ENCODE results near the gene SRPK1.

The SRPK1 gene

DNA sequence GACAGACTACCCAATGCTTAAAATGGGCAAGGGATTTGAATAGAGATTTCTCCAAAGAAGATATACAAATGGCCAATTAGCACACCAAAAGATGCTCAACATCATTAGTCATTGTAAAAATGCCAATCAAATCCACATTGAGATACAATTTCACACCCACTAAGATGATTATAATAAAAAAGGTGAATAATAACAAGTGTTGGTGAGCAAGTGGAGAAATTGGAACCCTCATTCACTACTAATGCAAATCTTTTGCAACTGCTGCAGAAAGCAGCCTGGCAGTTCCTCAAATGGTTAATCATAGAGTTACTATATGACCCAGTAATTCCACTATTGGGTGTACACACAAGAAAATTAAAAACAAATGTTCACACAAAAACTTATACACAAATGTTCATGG lies 103.4 kb downstream of the SRPK1 start:
- DNase-seq (ENCODE audit: low spot score) = no peak

DNA sequence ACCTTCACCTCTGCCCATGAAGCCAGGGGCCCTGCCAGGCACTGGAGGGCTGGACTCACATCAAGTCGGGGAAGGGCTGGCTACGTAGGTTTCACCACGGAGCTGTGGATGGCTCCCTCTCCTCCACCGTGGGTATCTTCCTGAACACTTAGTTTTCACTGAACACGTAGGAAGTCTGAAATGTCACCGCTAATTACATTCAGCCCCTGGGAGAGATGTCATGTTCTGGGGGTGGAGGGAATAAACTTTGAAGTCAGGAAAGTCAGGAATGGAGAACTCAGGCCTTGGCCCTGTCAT lies 109.3 kb downstream of the SRPK1 start:
- DNase-seq (ENCODE audit: low spot score) = no peak

DNA sequence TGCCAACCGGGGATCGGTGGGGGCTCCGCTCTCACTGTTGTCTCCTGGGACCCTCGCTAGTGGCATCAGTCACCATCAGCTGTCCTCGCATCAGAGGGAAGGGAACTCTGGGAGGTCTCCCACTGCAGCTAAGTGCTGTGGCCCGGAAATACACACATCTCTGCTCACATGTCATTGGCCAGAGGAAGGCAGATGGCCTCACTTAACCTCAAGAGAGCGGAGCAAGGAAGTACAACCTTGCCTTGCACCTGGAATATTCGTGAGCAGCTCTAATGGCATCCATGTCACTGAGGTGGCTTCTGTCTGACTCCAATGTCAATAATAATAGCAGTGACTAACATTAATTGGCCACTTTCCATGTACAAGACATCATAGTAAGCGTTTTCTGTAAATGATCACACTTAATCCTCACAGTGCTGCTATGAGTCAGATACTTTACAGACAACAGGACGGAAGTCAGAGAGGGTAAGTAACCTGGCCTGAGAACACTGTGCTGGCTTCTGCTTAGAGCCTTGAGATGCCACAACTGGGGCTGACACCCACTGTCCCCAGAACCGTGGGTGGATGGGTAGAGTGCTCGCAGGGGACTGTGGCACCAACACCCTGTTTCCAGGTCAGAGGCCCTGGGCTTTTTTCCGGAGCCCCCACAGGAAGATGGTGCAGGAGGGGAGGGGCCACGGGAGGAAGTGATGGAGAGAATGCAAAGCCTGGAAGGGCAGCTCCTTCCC lies 109.8 kb downstream of the SRPK1 start:
- peak; percentile 95 for DNase-seq (ENCODE audit: low spot score)

DNA sequence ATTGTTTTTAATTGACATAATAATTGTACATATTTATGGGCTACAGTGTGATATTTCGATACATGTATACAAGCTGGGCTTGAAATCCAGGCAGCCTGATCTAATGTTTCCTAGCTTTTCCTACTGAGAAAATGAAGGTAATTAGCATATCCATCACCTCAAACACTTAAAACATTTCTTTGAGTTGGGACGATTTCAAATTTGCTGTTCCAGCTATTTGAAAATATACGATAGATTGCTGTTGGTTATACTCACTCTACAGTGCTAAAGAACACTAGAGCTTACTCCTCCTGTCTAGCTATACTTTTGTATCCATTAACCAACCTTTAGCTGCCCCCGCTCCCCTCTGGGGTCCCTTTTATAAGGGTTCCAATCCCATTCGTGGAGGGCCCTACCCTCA lies 111.1 kb downstream of the SRPK1 start:
- no peak for DNase-seq (ENCODE audit: low spot score)

DNA sequence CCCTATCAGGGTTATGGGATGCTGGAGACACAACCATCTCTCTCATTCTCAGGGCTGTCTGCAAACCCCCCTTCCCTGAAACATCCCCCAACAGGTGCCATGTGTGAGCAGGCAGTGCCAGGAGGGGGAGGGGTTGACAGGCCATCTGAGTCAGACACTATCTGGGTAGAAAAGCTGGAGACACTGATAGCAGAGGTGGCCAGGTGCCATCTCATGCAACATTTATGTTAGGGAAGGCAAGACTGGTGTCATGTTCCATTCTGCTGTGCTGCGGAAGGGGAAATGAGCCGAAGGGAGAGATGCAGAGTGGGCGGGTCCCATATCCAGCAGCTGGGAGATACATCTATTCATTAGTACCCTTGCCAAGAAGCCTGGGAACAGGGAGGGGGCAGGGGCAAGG lies 112.2 kb downstream of the SRPK1 start:
- DNase-seq (ENCODE audit: low spot score) = no peak

DNA sequence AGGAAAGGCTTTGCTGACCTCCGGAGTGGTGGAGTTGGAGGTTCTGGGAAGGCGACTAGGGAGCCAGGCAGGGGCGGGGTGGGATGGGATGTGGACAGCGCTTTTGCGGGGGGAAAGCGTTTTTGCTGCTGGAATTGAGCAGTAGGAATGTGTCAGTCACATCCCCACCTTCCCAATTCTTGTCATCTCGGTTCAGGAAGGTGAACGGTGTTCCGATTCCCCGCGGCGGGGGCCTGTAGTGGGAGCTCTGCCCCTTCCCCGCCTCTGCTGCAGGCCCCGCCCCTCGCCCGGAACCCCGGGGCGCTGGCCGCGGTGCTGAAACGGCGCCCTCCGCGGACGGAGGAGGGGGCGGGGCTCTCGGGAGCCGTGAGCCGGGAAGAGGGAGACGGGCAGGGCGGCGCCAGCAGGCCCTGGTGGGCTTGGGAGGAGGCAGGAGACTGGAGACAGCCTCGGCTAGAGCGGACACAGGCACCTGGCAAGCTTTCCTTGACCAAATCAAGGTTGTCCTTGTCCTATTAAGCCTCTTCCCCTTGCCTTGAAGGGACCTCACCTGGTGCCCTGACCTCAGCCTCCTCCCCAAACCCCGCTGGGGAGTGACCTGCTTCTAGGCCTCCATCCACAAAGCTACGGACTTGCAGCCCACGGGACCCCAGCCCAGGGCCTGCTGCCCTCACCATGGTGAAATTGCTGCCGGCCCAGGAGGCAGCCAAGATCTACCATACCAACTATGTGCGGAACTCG lies 115.7 kb downstream of the SRPK1 start, which contains the start of gene LHFPL5:
TSS of gene LHFPL5 (plus strand) at position 357 of the 741 bp plus-strand sequence. CDS start at position 676, 319 bp downstream.
- DNase-seq (ENCODE audit: low spot score) = no peak

DNA sequence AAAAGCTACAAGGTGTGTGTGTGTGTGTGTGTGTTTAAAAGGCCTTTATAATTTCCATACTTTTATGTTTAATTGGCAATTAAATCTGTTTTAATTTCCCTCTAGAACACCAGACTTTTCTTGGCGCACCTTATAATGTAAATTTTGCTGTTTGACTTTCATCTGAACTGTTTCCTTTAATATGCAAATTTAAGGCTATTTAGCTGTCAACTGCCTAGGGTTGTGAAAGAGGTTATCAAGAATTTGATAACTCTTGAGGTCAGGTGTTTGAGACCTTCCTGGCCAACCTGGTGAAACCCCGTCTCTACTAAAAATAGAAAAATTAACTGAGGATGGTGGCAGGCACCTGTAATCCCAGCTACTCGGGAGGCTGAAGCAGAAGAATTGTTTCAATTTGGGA lies 119.8 kb downstream of the SRPK1 start:
- DNase-seq (ENCODE audit: low spot score) = no peak

DNA sequence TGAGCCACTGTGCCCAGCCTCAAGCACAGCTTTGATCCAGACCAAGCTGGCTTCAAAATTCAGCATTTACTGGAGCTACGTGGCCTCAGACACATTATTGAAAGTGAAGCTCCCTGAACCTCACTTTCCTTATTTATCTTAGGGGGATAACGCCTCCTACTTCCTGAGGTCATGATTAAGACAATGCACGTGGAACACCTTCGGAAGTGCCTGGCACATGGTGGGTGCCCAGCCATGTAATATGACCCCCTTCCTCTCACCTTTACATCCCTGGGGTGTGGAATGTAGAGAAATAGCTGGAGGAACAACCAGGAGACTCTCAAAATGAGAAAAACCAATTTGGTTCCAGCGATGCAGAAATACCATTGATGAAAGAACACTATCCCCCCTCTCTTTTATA lies 122.2 kb downstream of the SRPK1 start:
- DNase-seq (ENCODE audit: low spot score) = no peak

DNA sequence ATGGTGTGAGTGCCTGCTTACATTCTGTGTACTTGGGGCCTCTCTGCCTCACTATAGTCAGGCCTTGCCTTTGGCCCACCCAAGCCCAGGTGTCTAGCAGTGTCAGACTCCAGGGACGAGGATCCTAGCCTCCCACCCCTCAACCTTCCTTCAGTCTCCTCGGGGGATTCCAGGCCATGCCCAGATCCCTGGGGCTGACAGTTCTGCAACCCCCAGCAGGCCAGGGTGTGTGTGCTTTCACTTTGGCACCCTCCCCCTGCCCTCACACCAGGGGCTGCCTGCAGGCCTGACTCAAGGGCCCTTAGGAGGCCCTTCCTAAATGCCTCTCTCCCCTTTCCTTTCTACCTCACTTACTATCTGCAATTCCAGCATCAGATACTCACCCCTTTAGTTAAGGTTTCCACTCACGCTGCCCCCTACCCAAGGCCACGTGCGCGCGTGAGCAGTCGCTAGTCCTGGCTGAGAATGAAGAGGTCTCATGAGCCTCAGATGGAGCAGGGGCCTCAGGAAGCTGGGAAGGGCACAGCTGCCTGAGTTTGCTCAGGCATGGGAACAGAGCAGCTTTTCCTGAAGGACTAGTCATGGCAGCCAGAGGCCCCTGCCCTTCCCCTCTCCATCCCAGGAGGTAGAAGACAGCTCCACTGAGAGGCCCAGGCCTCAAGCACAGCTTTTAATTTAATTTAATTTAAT lies 122.9 kb downstream of the SRPK1 start:
- no peak for DNase-seq (ENCODE audit: low spot score)

DNA sequence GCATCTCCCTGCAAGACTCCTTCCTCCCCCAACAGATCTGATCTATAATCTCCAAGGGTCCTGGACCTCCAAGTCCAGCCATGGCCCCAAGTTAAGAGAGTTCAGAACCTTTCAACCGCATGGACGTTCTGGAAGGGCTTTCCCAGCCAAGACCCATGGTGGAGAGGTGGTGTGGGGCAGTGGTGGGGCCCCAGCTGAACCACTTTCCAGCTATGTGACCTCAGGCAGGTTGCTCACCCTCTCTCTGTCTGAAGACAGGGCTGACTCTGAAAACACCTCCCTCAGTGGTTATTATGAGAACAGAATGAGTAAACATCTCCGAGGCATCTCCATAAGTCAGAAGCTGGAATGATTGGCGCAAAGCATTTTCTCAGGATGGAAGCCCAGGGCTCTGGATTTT lies 124.7 kb downstream of the SRPK1 start:
- DNase-seq (ENCODE audit: low spot score) = no peak

DNA sequence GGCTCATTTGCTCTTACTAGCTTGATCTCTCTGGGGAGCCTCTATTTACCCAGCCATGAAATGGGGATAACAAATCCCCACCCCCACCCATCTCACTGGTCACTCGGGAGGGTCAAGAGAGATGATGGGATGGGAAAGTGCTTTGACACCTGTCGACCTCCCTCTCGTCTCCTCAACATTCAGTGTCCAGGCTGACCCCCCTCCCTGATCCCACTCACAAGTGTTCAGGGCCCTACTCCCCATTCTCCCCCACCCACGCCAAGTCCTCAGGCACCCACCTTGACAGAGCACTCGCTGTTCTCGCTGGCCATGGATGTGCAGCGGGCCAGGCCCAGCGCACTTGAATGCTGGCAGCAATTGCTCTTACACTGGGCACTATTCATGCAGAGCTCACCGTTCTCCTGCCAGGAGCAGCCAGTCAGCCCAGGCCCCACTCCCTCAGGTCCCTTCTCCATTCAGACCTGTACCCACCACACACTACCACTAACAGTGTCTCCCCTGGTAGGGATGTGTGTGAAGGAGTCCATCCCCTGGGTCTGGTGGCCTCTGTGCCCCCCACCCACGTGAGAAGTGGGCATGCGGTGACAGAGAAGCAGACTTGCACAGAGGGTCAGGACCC lies 125.3 kb downstream of the SRPK1 start:
- DNase-seq (ENCODE audit: low spot score) = no peak

DNA sequence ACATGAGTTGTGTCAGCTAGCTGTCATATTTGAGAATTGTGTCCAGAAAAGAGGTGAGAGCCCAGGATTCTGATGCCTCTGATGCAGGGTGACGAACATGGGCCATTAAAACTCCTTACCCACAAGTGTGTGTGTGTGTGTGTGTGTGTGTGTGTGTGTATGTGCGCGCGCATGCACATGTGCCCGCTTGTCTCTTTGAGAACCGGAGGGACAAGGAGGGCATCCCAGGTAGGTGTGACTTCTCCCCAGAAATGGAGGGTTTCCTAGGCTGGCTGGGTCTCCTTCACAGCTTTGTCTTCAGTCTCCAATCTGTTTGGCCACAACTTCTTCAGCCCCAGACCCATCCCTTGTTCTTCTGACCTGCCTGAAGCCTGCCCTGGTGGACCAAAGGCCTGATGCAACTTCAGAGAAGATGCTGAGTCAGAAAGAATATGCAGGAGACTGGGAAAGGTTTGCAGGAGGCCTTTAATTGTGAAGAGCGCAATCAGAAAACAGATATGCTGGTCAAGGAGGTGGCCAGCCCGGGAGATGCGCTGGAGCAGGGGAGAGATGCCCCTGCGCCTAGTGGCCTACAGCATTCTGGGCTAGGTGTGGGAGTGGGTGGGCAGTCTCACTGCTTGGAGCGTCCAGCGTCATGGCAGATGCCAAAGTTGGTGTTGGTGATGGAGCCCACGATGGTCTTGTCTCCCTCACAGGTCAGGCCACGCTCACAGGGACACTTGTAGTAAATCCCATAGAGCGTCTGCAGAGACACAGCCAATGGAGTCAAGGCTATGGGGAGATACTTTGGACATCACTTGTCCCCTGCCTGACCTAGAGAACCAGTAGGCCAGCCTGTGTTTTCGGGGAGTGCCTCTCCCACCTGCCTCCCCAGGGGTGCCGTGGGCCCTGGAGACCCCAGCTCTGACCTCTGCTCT lies 126.1 kb downstream of the SRPK1 start:
- DNase-seq (ENCODE audit: low spot score) = no peak

DNA sequence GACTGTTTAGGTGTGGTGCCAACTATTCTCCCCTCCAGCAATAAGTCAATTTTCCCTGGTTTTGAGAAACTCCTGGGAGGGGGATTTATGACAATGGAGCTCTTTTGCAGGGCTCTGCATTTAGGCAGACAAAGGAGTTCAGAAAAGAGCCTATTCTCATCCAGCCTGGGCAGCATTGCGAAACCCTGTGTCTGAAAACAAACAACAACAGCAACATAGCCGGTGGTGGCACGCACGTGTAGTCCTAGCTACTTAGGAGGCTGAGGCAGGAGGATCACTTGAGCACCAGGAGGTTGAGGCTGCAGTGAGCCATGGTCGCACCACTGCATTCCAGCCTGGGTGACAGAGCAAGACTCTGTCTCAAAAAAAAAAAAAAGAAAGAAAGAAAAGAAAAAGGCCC lies 130.2 kb downstream of the SRPK1 start:
- DNase-seq (ENCODE audit: low spot score) = no peak

DNA sequence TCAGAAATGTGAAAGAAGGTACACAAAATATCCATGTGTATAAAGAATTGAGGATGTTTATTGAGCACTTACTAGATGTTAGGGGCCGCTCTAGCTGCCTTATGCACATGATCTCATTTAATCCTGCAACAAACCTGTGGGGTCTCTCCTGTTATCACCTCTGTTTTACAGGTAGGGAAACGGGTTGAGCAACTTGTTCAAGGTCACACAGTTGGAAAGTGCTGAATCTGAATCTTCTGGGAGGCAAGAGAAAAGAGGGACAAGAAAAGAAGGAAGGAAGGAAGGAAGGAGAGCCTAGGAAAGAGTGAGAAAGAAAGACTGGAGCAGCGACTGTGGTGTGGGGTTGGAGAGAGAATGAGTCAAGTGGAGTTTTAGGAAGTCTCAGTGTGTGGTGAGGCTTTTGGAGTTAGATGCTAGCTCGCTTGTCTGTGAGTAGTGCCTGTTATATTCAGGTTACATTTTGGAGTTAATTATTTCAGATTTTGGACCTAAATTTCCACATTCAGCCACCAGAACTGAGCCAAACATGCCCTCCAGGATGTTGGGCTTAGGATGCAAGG lies 132.4 kb downstream of the SRPK1 start:
- DNase-seq (ENCODE audit: low spot score) = no peak

DNA sequence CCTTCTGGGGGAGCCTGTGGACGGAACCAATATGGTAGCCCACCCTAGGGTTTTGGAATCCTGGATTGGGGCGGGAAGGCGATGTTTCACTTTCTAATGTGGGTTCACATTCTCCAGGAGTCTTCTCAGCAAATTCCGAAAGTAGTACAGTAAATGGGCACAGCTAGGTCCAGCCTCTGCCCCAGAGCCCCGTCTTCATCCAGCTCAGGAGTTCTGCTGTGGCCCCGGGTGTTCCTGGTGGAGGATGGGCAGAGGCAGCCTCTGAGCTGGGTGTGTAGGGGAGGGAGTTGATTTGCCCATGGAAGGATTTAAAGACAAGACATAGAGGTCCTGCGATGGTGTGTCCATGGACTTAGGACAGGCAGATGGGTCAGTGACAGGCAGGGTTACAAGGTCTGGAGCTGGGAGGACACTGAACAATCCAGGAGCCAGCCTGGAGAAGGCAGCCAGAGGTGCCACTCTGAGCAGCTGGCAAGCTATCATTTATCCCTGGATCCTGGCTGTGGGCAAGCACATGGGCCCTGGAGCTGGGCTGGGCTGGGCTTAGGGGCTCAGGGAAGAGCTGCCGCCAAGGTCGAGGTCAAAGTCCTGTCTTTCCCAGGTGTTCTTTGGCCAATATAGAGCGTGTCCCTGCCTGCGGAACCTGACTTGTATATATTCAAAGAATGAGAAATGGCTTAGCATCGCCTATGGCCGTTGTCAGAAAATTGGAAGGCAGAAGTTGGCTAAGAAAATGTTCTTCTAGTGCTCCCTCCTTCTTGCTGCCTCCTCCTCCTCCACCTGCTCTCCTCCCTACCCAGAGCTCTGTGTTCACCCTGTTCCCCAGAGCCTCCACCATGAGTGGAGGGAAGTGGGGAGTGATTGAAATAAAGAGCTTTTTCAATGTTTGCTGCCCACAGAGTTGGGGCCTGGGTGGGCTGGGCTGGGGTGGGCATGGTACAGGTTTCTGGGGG lies 133.4 kb downstream of the SRPK1 start:
- DNase-seq (ENCODE audit: low spot score) = no peak

DNA sequence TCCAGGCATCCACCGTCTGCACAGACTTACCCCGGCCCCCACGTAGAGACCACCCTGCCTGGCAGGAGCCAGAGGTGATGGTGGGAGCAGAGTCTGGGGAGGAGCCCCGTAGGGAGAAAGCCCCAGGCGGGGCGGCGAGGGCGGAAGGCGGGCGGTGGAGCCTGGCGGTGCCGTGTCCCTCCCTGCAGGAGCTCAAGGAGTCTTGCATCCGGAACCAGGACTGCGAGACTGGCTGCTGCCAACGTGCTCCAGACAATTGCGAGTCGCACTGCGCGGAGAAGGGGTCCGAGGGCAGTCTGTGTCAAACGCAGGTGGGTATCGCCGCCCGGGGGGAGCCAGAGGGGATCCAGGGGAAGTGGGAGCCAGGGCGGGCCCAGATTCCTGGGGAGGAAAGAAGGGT lies 134.1 kb downstream of the SRPK1 start:
- DNase-seq (ENCODE audit: low spot score) = no peak

DNA sequence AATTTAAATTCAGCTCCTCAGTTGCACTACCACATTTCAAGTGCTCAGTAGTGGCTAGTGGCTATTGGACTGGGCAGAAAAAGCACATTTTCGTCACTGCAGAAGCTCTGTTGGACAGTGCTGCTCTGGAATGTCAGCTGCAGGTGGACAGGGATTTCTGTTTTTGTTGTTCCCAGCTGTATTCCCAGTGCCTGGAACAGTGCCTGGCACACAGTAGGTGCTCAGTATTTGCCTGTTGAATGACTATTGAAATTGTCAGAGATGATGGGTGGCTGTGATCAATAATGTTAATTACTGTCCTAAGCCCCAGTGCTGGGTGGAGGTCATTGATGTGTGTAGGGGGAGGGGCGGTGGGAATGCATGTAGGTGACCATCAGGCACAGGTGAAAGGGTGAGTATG lies 134.6 kb downstream of the SRPK1 start:
- no peak for DNase-seq (ENCODE audit: low spot score)

DNA sequence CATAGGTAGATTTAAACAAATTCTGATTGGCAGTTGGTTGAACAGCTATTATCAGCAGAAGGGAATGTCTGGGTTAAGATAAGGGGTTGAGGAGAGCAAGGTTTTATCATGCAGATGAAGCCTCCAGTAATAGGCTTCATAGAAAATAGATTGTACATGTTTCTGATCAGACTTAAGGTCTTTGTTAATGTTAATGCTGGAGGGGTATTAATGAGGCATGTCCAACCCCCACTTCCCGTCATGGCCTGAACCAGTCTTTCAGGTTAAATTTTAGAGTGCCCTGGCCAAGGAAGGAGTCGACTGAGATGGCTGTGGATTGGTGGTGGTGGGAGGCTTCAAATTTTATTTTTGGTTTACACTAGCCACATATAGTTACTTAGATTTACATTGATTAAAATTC lies 136.7 kb downstream of the SRPK1 start:
- no peak for DNase-seq (ENCODE audit: low spot score)
